Skeletal muscle cell (primary cell): Measurements from ENCODE around the gene BCL11A.
A peak's percentile ranks its signal among the peaks of the same experiment; 100 is the strongest.

ENCODE experiments used
- DNase-seq: peaks from one replicate; pipeline ENCODE4 v3.0.0-alpha.2; 2010; ENCODE audit warnings: low read depth
- H3K4me3 ChIP-seq: 2 replicates; pipeline ENCODE4 v1.5.1; 2011; ENCODE audit warnings: low read depth, mild to moderate bottlenecking, control low read depth, low read length, moderate library complexity

The BCL11A gene

GRCh38 chr2:60560734-60561644 is 7.5 kb upstream of the BCL11A start:
- H3K4me3 ChIP-seq, result no peak overlapping the region
- DNase-seq, result no peak

GRCh38 chr2:60559880-60560279 is 6.4 kb upstream of the BCL11A start:
- DNase-seq, result no peak
- H3K4me3 ChIP-seq, result no peak overlapping the region

- DNase-seq, result no peak
- H3K4me3 ChIP-seq, result no peak overlapping the region
These were observed 5.1 kb upstream of the BCL11A start for GRCh38 chr2:60558536-60558935.

- peak overlapping the region; percentile 34 for H3K4me3 ChIP-seq
- DNase-seq, result no peak
These were observed 4.0 kb upstream of the BCL11A start for GRCh38 chr2:60557486-60557864.

- H3K4me3 ChIP-seq, result peak overlapping the region; percentile 34
These were observed 3.4 kb upstream of the BCL11A start for GRCh38 chr2:60556576-60557485.

GRCh38 chr2:60556175-60556574 is 2.7 kb upstream of the BCL11A start:
- no peak for DNase-seq
- H3K4me3 ChIP-seq, result no peak overlapping the region

More at GRCh38 chr2:60556576-60557485, 3.4 kb upstream of the BCL11A start:
- DNase-seq, result no peak

- DNase-seq, result no peak
- H3K4me3 ChIP-seq, result peak overlapping the region; percentile 69
These were observed 2.3 kb upstream of the BCL11A start for GRCh38 chr2:60555783-60556139.

- no peak for DNase-seq
- H3K4me3 ChIP-seq, result peak overlapping the region; percentile 69
These were observed 1.8 kb upstream of the BCL11A start for GRCh38 chr2:60555066-60555782.

- H3K4me3 ChIP-seq, result peak overlapping the region; percentile 69
- DNase-seq, result no peak
These were observed 1.2 kb upstream of the BCL11A start for GRCh38 chr2:60554646-60555065.

- DNase-seq, result no peak
These were observed 706 bp upstream of the BCL11A start for GRCh38 chr2:60554074-60554645.

GRCh38 chr2:60552851-60553494 is 481 bp downstream of the BCL11A start:
- DNase-seq, result no peak

More at GRCh38 chr2:60554074-60554645, 706 bp upstream of the BCL11A start:
- peak overlapping the region; percentile 69 for H3K4me3 ChIP-seq

GRCh38 chr2:60552078-60552850 is 1.2 kb downstream of the BCL11A start:
- DNase-seq, result no peak
- H3K4me3 ChIP-seq, result peak overlapping the region; percentile 69

More at GRCh38 chr2:60552851-60553494, 481 bp downstream of the BCL11A start:
- H3K4me3 ChIP-seq, result peak overlapping the region; percentile 69

GRCh38 chr2:60551240-60552077 is 2.0 kb downstream of the BCL11A start:
- DNase-seq, result no peak
- H3K4me3 ChIP-seq, result peak overlapping the region; percentile 69

GRCh38 chr2:60550984-60551239 is 2.5 kb downstream of the BCL11A start:
- H3K4me3 ChIP-seq, result peak overlapping the region; percentile 69
- DNase-seq, result no peak

GRCh38 chr2:60550178-60550983 is 3.1 kb downstream of the BCL11A start:
- peak overlapping the region; percentile 69 for H3K4me3 ChIP-seq
- DNase-seq, result no peak

- H3K4me3 ChIP-seq, result peak overlapping the region; percentile 69
- no peak for DNase-seq
These were observed 3.6 kb downstream of the BCL11A start for GRCh38 chr2:60549928-60550177.
